Fibroblast of mammary gland (primary cell): ENCODE measurements around the gene PPM1A.

ENCODE experiments used
- DNase-seq: peaks from one replicate; pipeline ENCODE4 v3.0.0-alpha.2; 2010; ENCODE audit warnings: low read depth
- H3K4me3 ChIP-seq: 2 replicates; pipeline ENCODE4 v1.5.1; 2011; ENCODE audit warnings: low read depth, mild to moderate bottlenecking, low read length, moderate library complexity; ENCODE audit not compliant: control insufficient read depth
- CTCF ChIP-seq: conservative IDR thresholded peaks from 2 replicates; pipeline ENCODE4 v1.5.1; 2011; ENCODE audit warnings: low read depth, low read length, inconsistent platforms; ENCODE audit not compliant: control insufficient read depth, insufficient read depth

PPM1A gene

GRCh38 chr14:60206837-60207533 lies 42.0 kb upstream of the PPM1A start:
- H3K4me3 ChIP-seq = no peak overlapping the region
- TF ChIP-seq CTCF = no peak
- DNase-seq = no peak

GRCh38 chr14:60210703-60211102 lies 38.3 kb upstream of the PPM1A start:
- H3K4me3 ChIP-seq = no peak overlapping the region
- DNase-seq = no peak
- no peak for TF ChIP-seq CTCF

GRCh38 chr14:60211153-60211552 lies 37.9 kb upstream of the PPM1A start:
- no peak for TF ChIP-seq CTCF
- no peak overlapping the region for H3K4me3 ChIP-seq
- DNase-seq = no peak

GRCh38 chr14:60212503-60213371 lies 36.3 kb upstream of the PPM1A start:
- DNase-seq = no peak
- no peak for TF ChIP-seq CTCF
- no peak overlapping the region for H3K4me3 ChIP-seq

GRCh38 chr14:60214003-60214402 lies 35.0 kb upstream of the PPM1A start:
- DNase-seq = no peak
- no peak for TF ChIP-seq CTCF
- no peak overlapping the region for H3K4me3 ChIP-seq

GRCh38 chr14:60214415-60215126 lies 34.5 kb upstream of the PPM1A start:
- TF ChIP-seq CTCF = no peak

More at GRCh38 chr14:60214415-60215126, 34.5 kb upstream of the PPM1A start:
- H3K4me3 ChIP-seq = no peak overlapping the region
- DNase-seq = no peak
